ENCODE data around the gene SPATA31C1. TPM values are rescaled to one million over a fixed set of nuclear protein-coding genes. Genes with fewer than 3 reads are reported as not detected.
A peak's percentile ranks its signal among the peaks of the same experiment; 100 is the strongest.

Gene SPATA31C1
- total and polyA plus RNA-seq, 2 of the 13 experiments (the other 11 are each of a cell fraction or from before 2014, with no cell fraction given): not detected

DNA sequence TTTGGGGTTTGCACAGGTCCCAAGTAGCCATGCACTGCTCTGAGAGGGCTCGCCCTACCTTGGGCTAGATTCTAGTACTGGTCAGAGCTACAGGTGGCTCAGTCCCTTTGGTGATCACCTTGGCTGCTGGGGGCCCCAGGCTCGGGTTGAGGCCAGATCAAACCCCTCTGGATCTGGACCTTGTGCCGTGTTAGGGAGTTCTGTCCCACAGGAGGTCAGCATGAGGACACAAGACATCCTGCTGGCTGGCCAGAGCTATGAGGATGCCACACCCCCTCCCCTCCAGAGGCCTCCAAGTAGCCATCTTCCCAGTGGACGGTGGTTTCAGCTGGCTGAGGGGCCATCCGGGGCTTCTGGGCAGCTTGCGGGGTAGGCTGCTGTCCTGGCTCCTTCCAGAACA, 46.0 kb downstream of the SPATA31C1 start:
- Histone ChIP-seq H3K27ac (ENCODE audit: extremely low read length, insufficient read depth, low read length) (no peak overlapping the region), H3K4me3 (replicated peaks in 1 of 3; ENCODE audit: insufficient read depth in 1 of 3, low read depth in 2 of 3, low read length in 3 of 3) (no peak overlapping the region), H3K9ac (ENCODE audit: insufficient read depth, low read depth, low read length) (no peak overlapping the region), H2AFZ (ENCODE audit: low read length) (no peak overlapping the region), H4K20me1 (ENCODE audit: insufficient read depth, low read length) (no peaks in the 10 kb centered on the region), H3K79me2 (ENCODE audit: insufficient read depth, low read length) (no peaks in the 10 kb centered on the region), H3K4me2 (ENCODE audit: low read depth, low read length) (no peak overlapping the region), H3K4me1 (ENCODE audit: insufficient read depth, low read length) (no peaks in the 10 kb centered on the region), H3K27me3 (ENCODE audit: control insufficient read depth in 1 of 2, insufficient read depth in 2 of 2, low read length in 2 of 2) (no peaks in the 10 kb centered on the region), H3K36me3 (replicated peaks in 1 of 2; ENCODE audit: control insufficient read depth in 1 of 2, insufficient read depth in 2 of 2, low read length in 2 of 2) (no peaks in the 10 kb centered on the region), H3K9me3 (ENCODE audit: low read length) (no peaks in the 10 kb centered on the region)
- WGBS (ENCODE audit: low lambda C conversion rate): 20% methylated on average over 1 of the region's 6 CpGs
- in situ Hi-C loops (cut with HindIII; ENCODE audit: extremely low pct_ligation_motif_present, low pct_unique_long_range_greater_than_20kb) (no loop called here), intact Hi-C loops (cut with micrococcal nuclease; ENCODE audit: unreplicated experiment) (no loop called here)
- CTCF ChIA-PET (ENCODE audit: low intra/inter-chr PET ratio, low total read pairs): no interaction called here
- TF ChIP-seq SIN3B (IDR thresholded peaks at IDR 0.05; ENCODE audit: low read length): no peak
- no peak for TF ChIP-seq KMT2A (CRISPR knock-in tag; IDR thresholded peaks at IDR 0.05)
- no peak for TF ChIP-seq RNF219 (CRISPR knock-in tag; IDR thresholded peaks at IDR 0.05)
- TF ChIP-seq ZNF652 (CRISPR knock-in tag; IDR thresholded peaks at IDR 0.05; ENCODE audit: borderline replicate concordance, low read depth): no peak
- no peak for TF ChIP-seq XRCC5 (optimal IDR thresholded peaks at IDR 0.05; ENCODE audit: low read length)
- FAIRE-seq (no peak), DNase-seq (ENCODE audit: low spot score) (no peak), ATAC-seq (no peak)
- POLR2A ChIA-PET: no interaction called here
- no TSS peak for BruUV-seq (replicated peaks)

GRCh38 chr9:87964826-87965225, 47.1 kb downstream of the SPATA31C1 start:
- no peak overlapping the region for H3K4me2 ChIP-seq (ENCODE audit: low read depth, low read length)
- no peak overlapping the region for H2AFZ ChIP-seq (ENCODE audit: low read length)
- intact Hi-C loops (cut with micrococcal nuclease; ENCODE audit: unreplicated experiment) (no loop called here), in situ Hi-C loops (cut with HindIII; ENCODE audit: extremely low pct_ligation_motif_present, low pct_unique_long_range_greater_than_20kb) (no loop called here)
- H3K4me1 ChIP-seq (ENCODE audit: insufficient read depth, low read length): no peaks in the 10 kb centered on the region
- CTCF ChIA-PET (ENCODE audit: low intra/inter-chr PET ratio, low total read pairs): no interaction called here
- 10% methylated on average over 4 of the region's 4 CpGs for WGBS (ENCODE audit: low lambda C conversion rate)
- no peaks in the 10 kb centered on the region for H4K20me1 ChIP-seq (ENCODE audit: insufficient read depth, low read length)
- no peaks in the 10 kb centered on the region for H3K79me2 ChIP-seq (ENCODE audit: insufficient read depth, low read length)
- DNase-seq (ENCODE audit: low spot score) (no peak), FAIRE-seq (no peak), ATAC-seq (no peak)
- no peak overlapping the region for H3K4me3 ChIP-seq (replicated peaks in 1 of 3; ENCODE audit: insufficient read depth in 1 of 3, low read depth in 2 of 3, low read length in 3 of 3)
- POLR2A ChIA-PET: no interaction called here
- no peaks in the 10 kb centered on the region for H3K27me3 ChIP-seq (ENCODE audit: control insufficient read depth in 1 of 2, insufficient read depth in 2 of 2, low read length in 2 of 2)
- no peak overlapping the region for H3K9ac ChIP-seq (ENCODE audit: insufficient read depth, low read depth, low read length)
- TF ChIP-seq MAFK (conservative IDR thresholded peaks at IDR 0.05 in 1 of 2, IDR thresholded peaks at IDR 0.05 in 1 of 2; ENCODE audit: low read length in 2 of 2) (peak; percentile 61 to 83), MAFF (IDR thresholded peaks at IDR 0.05; ENCODE audit: low read depth, low read length) (peak; percentile 70; the same call in 1 of the 2 replicates), HOXA3 (CRISPR knock-in tag; IDR thresholded peaks at IDR 0.05) (no peak)
- TF ChIP-seq, protein P1, sequence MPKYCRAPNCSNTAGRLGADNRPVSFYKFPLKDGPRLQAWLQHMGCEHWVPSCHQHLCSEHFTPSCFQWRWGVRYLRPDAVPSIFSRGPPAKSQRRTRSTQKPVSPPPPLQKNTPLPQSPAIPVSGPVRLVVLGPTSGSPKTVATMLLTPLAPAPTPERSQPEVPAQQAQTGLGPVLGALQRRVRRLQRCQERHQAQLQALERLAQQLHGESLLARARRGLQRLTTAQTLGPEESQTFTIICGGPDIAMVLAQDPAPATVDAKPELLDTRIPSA (CRISPR knock-in tag; IDR thresholded peaks at IDR 0.05; ENCODE audit: borderline replicate concordance): no peak
- H3K36me3 ChIP-seq (replicated peaks in 1 of 2; ENCODE audit: control insufficient read depth in 1 of 2, insufficient read depth in 2 of 2, low read length in 2 of 2): no peaks in the 10 kb centered on the region
- H3K27ac ChIP-seq (ENCODE audit: extremely low read length, insufficient read depth, low read length): no peak overlapping the region
- H3K9me3 ChIP-seq (ENCODE audit: low read length): no peaks in the 10 kb centered on the region
- BruUV-seq (replicated peaks): no TSS peak
